IMR-90 (cell line): ENCODE data around the gene IL24. TPM values are rescaled to one million over a fixed set of nuclear protein-coding genes. Genes with fewer than 3 reads are reported as not detected.

Experiments
- ATAC-seq: fragments of 200-7000 bp; cut with Tn5 transposase; 2 replicates; pipeline ENCODE4 v1.9.1; 2020; ENCODE audit warnings: low read depth, mild to moderate bottlenecking, moderate library complexity
- BruUV-seq: library from RNA; stranded (reverse); fragments of 400-500 nt; replicated peaks from 2 replicates; lab custom pipeline; 2021; lab: Mats Ljungman, UMichigan
- CTCF ChIA-PET: fragments of 300-600 bp; formaldehyde crosslinking; extraction: SDS; loops from one replicate; lab custom pipeline; 2021; ENCODE audit warnings: antibody characterized with exemption; lab: Yijun Ruan, JAX
- POLR2A ChIA-PET: fragments of 300-600 bp; sonication (Branson Sonifier 250); formaldehyde crosslinking; loops from one replicate; lab custom pipeline; 2022; ENCODE audit warnings: antibody characterized with exemption; ENCODE audit not compliant: unreplicated experiment; lab: Charles Lee
- DNase-seq: peaks from one replicate; pipeline ENCODE4 v3.0.0; 2013
- H2AFZ ChIP-seq: replicated peaks from 2 replicates; pipeline ENCODE3; 2013; ENCODE audit warnings: low read length, mild to moderate bottlenecking; ENCODE audit not compliant: poor library complexity
- H2AK5ac ChIP-seq: 2 replicates; pipeline ENCODE4 v1.6.1; 2013; ENCODE audit warnings: low read depth, low read length, inconsistent platforms
- H2AK9ac ChIP-seq: replicated peaks from 2 replicates; pipeline ENCODE3; 2013; ENCODE audit warnings: mild to moderate bottlenecking, low read depth, low read length, moderate library complexity; ENCODE audit not compliant: poor library complexity
- H2BK120ac ChIP-seq: 2 replicates; pipeline ENCODE4 v1.6.1; 2013; ENCODE audit warnings: low read depth, low read length, inconsistent platforms
- H2BK15ac ChIP-seq: 3 replicates; pipeline ENCODE4 v1.6.1; 2013; ENCODE audit warnings: low read depth, low read length, inconsistent platforms
- H2BK20ac ChIP-seq: 2 replicates; pipeline ENCODE4 v1.6.1; 2013; ENCODE audit warnings: low read depth, mild to moderate bottlenecking, inconsistent platforms, low read length, moderate library complexity
- H2BK5ac ChIP-seq: 2 replicates; pipeline ENCODE4 v1.6.1; 2013; ENCODE audit warnings: mild to moderate bottlenecking, low read depth, low read length, inconsistent platforms; ENCODE audit not compliant: poor library complexity, severe bottlenecking
- H3K14ac ChIP-seq: replicated peaks from 2 replicates; pipeline ENCODE4 v1.6.1; 2013; ENCODE audit warnings: low read depth, low read length, inconsistent platforms
- H3K18ac ChIP-seq: 2 replicates; pipeline ENCODE4 v1.6.1; 2013; ENCODE audit warnings: low read depth, low read length, control low read depth
- H3K23ac ChIP-seq: 2 replicates; pipeline ENCODE4 v1.6.1; 2013; ENCODE audit warnings: low read depth, low read length, inconsistent platforms
- H3K27ac ChIP-seq: 2 replicates; pipeline ENCODE4 v1.5.1; 2013; ENCODE audit warnings: mild to moderate bottlenecking, control low read depth, low read length; ENCODE audit not compliant: insufficient read depth
- H3K27me3 ChIP-seq: 2 replicates; pipeline ENCODE4 v1.6.1; 2013; ENCODE audit warnings: low read length; ENCODE audit not compliant: control insufficient read depth, insufficient read depth
- H3K36me3 ChIP-seq: 2 replicates; pipeline ENCODE4 v1.6.1; 2013; ENCODE audit warnings: low read length, mixed read lengths; ENCODE audit not compliant: control insufficient read depth, insufficient read depth
- H3K4ac ChIP-seq: 2 replicates; pipeline ENCODE4 v1.6.1; 2013; ENCODE audit warnings: low read depth, low read length, inconsistent platforms
- H3K4me1 ChIP-seq: 2 replicates; pipeline ENCODE4 v1.6.1; 2013; ENCODE audit warnings: low read length, mixed read lengths; ENCODE audit not compliant: control insufficient read depth, insufficient read depth
- H3K4me2 ChIP-seq: 2 replicates; pipeline ENCODE4 v1.6.1; 2013; ENCODE audit warnings: low read depth, mild to moderate bottlenecking, control low read depth, low read length, moderate library complexity
- H3K4me3 ChIP-seq: 2 replicates; pipeline ENCODE4 v1.5.1; 2013; ENCODE audit warnings: low read depth, mild to moderate bottlenecking, control low read depth, low read length, moderate library complexity; ENCODE audit not compliant: insufficient read depth
- H3K56ac ChIP-seq: 2 replicates; pipeline ENCODE4 v1.6.1; 2013; ENCODE audit warnings: low read length, inconsistent platforms; ENCODE audit not compliant: insufficient read depth; ENCODE audit errors: extremely low read depth
- H3K79me1 ChIP-seq, 2 experiments: 2 replicates each; pipeline ENCODE4 v1.6.1; 2013; ENCODE audit warnings: low read length in 2 of 2, inconsistent platforms in 1 of 2, low read depth in 1 of 2
- H3K9ac ChIP-seq: 2 replicates; pipeline ENCODE4 v1.6.1; 2013; ENCODE audit warnings: low read depth, low read length, control low read depth
- H3K9me1 ChIP-seq: 2 replicates; pipeline ENCODE4 v1.6.1; 2013; ENCODE audit warnings: low read length, inconsistent platforms; ENCODE audit not compliant: insufficient read depth
- H3K9me3 ChIP-seq: 2 replicates; pipeline ENCODE4 v1.6.1; 2013; ENCODE audit warnings: low read length; ENCODE audit not compliant: control insufficient read depth, insufficient read depth
- H4K20me1 ChIP-seq: 2 replicates; pipeline ENCODE4 v1.6.1; 2013; ENCODE audit warnings: low read length, inconsistent platforms; ENCODE audit not compliant: insufficient read depth
- H4K5ac ChIP-seq: 2 replicates; pipeline ENCODE4 v1.6.1; 2013; ENCODE audit warnings: mild to moderate bottlenecking, low read depth, low read length, control low read depth
- H4K8ac ChIP-seq, 2 experiments: 2 replicates each; pipeline ENCODE4 v1.6.1; 2013; ENCODE audit warnings: low read depth in 2 of 2, low read length in 2 of 2, control low read depth in 1 of 2, inconsistent platforms in 1 of 2
- H4K91ac ChIP-seq: 2 replicates; pipeline ENCODE4 v1.6.1; 2013; ENCODE audit warnings: low read depth, low read length, inconsistent platforms; ENCODE audit not compliant: insufficient read depth
- CHD1 ChIP-seq: IDR thresholded peaks from 2 replicates; pipeline ENCODE4 v1.6.1; 2012; ENCODE audit warnings: low read depth, low read length, improper control_type of control experiment
- CTCF ChIP-seq: conservative IDR thresholded peaks from 2 replicates; pipeline ENCODE4 v1.5.1; 2012; ENCODE audit warnings: mild to moderate bottlenecking, low read depth, low read length, improper control_type of control experiment
- ELK1 ChIP-seq: fragments of 150-350 bp; IDR thresholded peaks from 2 replicates; pipeline ENCODE4 v1.6.1; 2016; ENCODE audit warnings: low read depth, mild to moderate bottlenecking, low read length, moderate library complexity, borderline replicate concordance
- MAFK ChIP-seq: IDR thresholded peaks from 2 replicates; pipeline ENCODE4 v1.6.1; 2012; ENCODE audit warnings: low read depth, low read length, improper control_type of control experiment
- RCOR1 ChIP-seq: IDR thresholded peaks from 2 replicates; pipeline ENCODE4 v1.6.1; 2012; ENCODE audit warnings: mild to moderate bottlenecking, low read length, improper control_type of control experiment; ENCODE audit not compliant: insufficient replicate concordance
- RFX5 ChIP-seq: IDR thresholded peaks from 2 replicates; pipeline ENCODE4 v1.8.0; 2012; ENCODE audit warnings: low read depth, mild to moderate bottlenecking, low read length, moderate library complexity
- SMC3 ChIP-seq: fragments of 150-350 bp; IDR thresholded peaks from 2 replicates; pipeline ENCODE4 v1.6.1; 2016; ENCODE audit warnings: low read depth, mild to moderate bottlenecking, antibody characterized with exemption, low read length, moderate library complexity
- WGBS, 2 experiments: methylation state at CpG; one replicate each; pipeline versions ENCODE4 v1.1.5 to v1.1.7; 2013; ENCODE audit warnings: missing lambda C conversion rate in 2 of 2; ENCODE audit not compliant: insufficient read length in 1 of 2; ENCODE audit errors: extremely low coverage in 2 of 2; 5-methylcytosine and 5-hydroxymethylcytosine counted together
- dilution Hi-C: fragments of 300-500 bp; cut with HindIII; formaldehyde crosslinking; loops from one replicate; pipeline ENCODE4 v1.14.3; 2018; ENCODE audit warnings: low sequenced_read_pairs; ENCODE audit not compliant: unreplicated experiment
- in situ Hi-C: fragments of 300-500 bp; cut with MboI; formaldehyde crosslinking; loops from 3 replicates; pipeline ENCODE4 v1.14.3; 2019; ENCODE audit warnings: low sequenced_read_pairs, inconsistent platforms, mixed read lengths
- intact Hi-C: fragments of 100-400 bp; cut with micrococcal nuclease; formaldehyde crosslinking; loops from 2 replicates; pipeline ENCODE4 v1.10.0; 2022
- polyA plus RNA-seq, 3 experiments: library from polyadenylated mRNA; depleted of rRNA; stranded (reverse); fragments of >200 nt; gene quantifications; 2 replicates each; pipeline ENCODE4 v1.2.3, GENCODE V29; 2012; ENCODE audit warnings: low replicate concordance in 1 of 3
- total RNA-seq: library from RNA; depleted of rRNA; stranded (reverse); fragments of >200 nt; gene quantifications from 2 replicates; pipeline ENCODE4 v1.2.3, GENCODE V29; 2012

IL24 gene
- total and polyA plus RNA-seq, 2 of the 4 experiments (the other 2 are of a cell fraction), result 0.12 to 0.18 TPM

GRCh38 chr1:206931709-206932108 lies 34.5 kb downstream of the IL24 start:
- dilution Hi-C loops, result no loop called here

More at GRCh38 chr1:206931709-206932108, 34.5 kb downstream of the IL24 start:
- Histone ChIP-seq H3K23ac (no peak overlapping the region), H2AFZ (no peak overlapping the region), H3K27me3 (peaks cover 9% of the 10 kb centered on the region; the same call in 1 of the 2 replicates), H3K4me1 (no peaks in the 10 kb centered on the region; the same call in 1 of the 2 replicates), H4K5ac (no peak overlapping the region), H3K4me2 (no peak overlapping the region), H4K8ac (no peak overlapping the region), H4K91ac (no peak overlapping the region), H3K9me1 (no peaks in the 10 kb centered on the region), H3K14ac (no peak overlapping the region), H2BK15ac (no peak overlapping the region), H3K9me3 (no peaks in the 10 kb centered on the region), H2BK5ac (no peak overlapping the region), H3K4me3 (no peak overlapping the region), H3K27ac (no peak overlapping the region), H4K20me1 (no peaks in the 10 kb centered on the region), H3K79me1 (no peaks in the 10 kb centered on the region), H3K36me3 (no peaks in the 10 kb centered on the region), H2BK20ac (no peak overlapping the region), H3K18ac (no peak overlapping the region), H2AK9ac (no peak overlapping the region), H2BK120ac (no peak overlapping the region), H3K56ac (no peak overlapping the region), H3K4ac (no peak overlapping the region), H3K9ac (no peak overlapping the region), H2AK5ac (no peak overlapping the region)
- 53% methylated on average over 4 of the region's 6 CpGs; no CpG with 5 or more reads in 1 of the 2 experiments for WGBS, 2 experiments
- TF ChIP-seq SMC3 (no peak), CHD1 (no peak), MAFK (no peak), RFX5 (no peak), CTCF (no peak), ELK1 (no peak), RCOR1 (no peak)
- ATAC-seq (no peak), DNase-seq (no peak)
- in situ Hi-C loops (no loop called here), intact Hi-C loops (no loop called here)
- CTCF ChIA-PET, result interaction anchor here (0.9 kb wide), 1 partner anchor 19 kb away, joined by 3 read pairs; no protein-coding TSS in a partner anchor
- BruUV-seq, result no TSS peak
- POLR2A ChIA-PET, result no interaction called here
